Measurements from ENCODE around the gene GSC2. TPM values are rescaled to one million over a fixed set of nuclear protein-coding genes. Genes with fewer than 3 reads are reported as not detected.

GSC2 gene
- total and polyA plus RNA-seq, 2 of the 4 experiments (the other 2 are of a cell fraction), result not detected

GRCh38 chr22:19150482-19151328, 613 bp upstream of the GSC2 start:
- BruUV-seq (replicated peaks), result no TSS peak
- CTCF ChIA-PET, result no interaction called here
- dilution Hi-C loops (cut with HindIII; ENCODE audit: low sequenced_read_pairs, unreplicated experiment), result no loop called here
- TF ChIP-seq MAZ (IDR thresholded peaks at IDR 0.05; ENCODE audit: borderline replicate concordance, low read depth, low read length), result no peak
- TF ChIP-seq CHD1 (IDR thresholded peaks at IDR 0.05; ENCODE audit: low read depth, low read length), result no peak
- no peak for TF ChIP-seq RCOR1 (IDR thresholded peaks at IDR 0.05; ENCODE audit: insufficient replicate concordance, low read length)
- no peak for TF ChIP-seq BHLHE40 (IDR thresholded peaks at IDR 0.05; ENCODE audit: low read depth, low read length)
- TF ChIP-seq RAD21 (IDR thresholded peaks at IDR 0.05; ENCODE audit: low read length), result no peak
- TF ChIP-seq MAFK (IDR thresholded peaks at IDR 0.05; ENCODE audit: low read depth, low read length), result no peak
- TF ChIP-seq SMC3 (IDR thresholded peaks at IDR 0.05; ENCODE audit: low read depth, low read length), result no peak
- no peak for TF ChIP-seq CEBPB (IDR thresholded peaks at IDR 0.05; ENCODE audit: low read depth, low read length)
- no peak for TF ChIP-seq NFE2L2 (IDR thresholded peaks at IDR 0.05; ENCODE audit: low read depth, low read length)
- no peak for TF ChIP-seq RFX5 (IDR thresholded peaks at IDR 0.05; ENCODE audit: low read depth, low read length)
- no peak for TF ChIP-seq POLR2A (IDR thresholded peaks at IDR 0.05; ENCODE audit: low read depth, low read length)
- TF ChIP-seq USF2 (IDR thresholded peaks at IDR 0.05; ENCODE audit: low read depth, low read length), result no peak
- TF ChIP-seq CTCF (conservative IDR thresholded peaks at IDR 0.05; ENCODE audit: low read depth, low read length), result no peak
- TF ChIP-seq FOS (IDR thresholded peaks at IDR 0.05; ENCODE audit: low read depth, low read length), result no peak
- no peak for TF ChIP-seq MXI1 (IDR thresholded peaks at IDR 0.05; ENCODE audit: borderline replicate concordance, low read depth, low read length)

More at GRCh38 chr22:19150482-19151328, 613 bp upstream of the GSC2 start:
- Histone ChIP-seq H4K8ac (ENCODE audit: low read depth in 2 of 2, low read length in 2 of 2) (no peak overlapping the region), H3K14ac (replicated peaks; ENCODE audit: low read depth, low read length) (no peak overlapping the region), H4K20me1 (ENCODE audit: insufficient read depth, low read length) (no peaks in the 10 kb centered on the region), H3K4me1 (ENCODE audit: control insufficient read depth, insufficient read depth, low read length) (no peaks in the 10 kb centered on the region), H3K23ac (ENCODE audit: low read depth, low read length) (no peak overlapping the region), H3K27me3 (ENCODE audit: control insufficient read depth, insufficient read depth, low read length) (peaks cover 59% of the 10 kb centered on the region), H2BK20ac (ENCODE audit: low read depth, low read length) (no peak overlapping the region), H3K79me1 (ENCODE audit: low read depth in 1 of 2, low read length in 2 of 2) (no peaks in the 10 kb centered on the region), H4K91ac (ENCODE audit: insufficient read depth, low read depth, low read length) (no peak overlapping the region), H2BK15ac (ENCODE audit: low read depth, low read length) (no peak overlapping the region), H2BK120ac (ENCODE audit: low read depth, low read length) (no peak overlapping the region), H2AFZ (replicated peaks; ENCODE audit: low read length, poor library complexity) (no peak overlapping the region), H2BK5ac (ENCODE audit: low read depth, low read length, poor library complexity, severe bottlenecking) (no peak overlapping the region), H3K18ac (ENCODE audit: low read depth, low read length) (no peak overlapping the region), H2AK9ac (replicated peaks; ENCODE audit: low read depth, low read length, poor library complexity) (no peak overlapping the region), H3K4ac (ENCODE audit: low read depth, low read length) (no peak overlapping the region), H3K27ac (ENCODE audit: insufficient read depth, low read length) (no peak overlapping the region), H3K4me2 (ENCODE audit: low read depth, low read length) (no peak overlapping the region), H3K9me1 (ENCODE audit: insufficient read depth, low read length) (no peaks in the 10 kb centered on the region; the same call in 1 of the 2 replicates), H3K9me3 (ENCODE audit: control insufficient read depth, insufficient read depth, low read length) (peaks cover 5% of the 10 kb centered on the region; the same call in 1 of the 2 replicates), H4K5ac (ENCODE audit: low read depth, low read length) (no peak overlapping the region), H3K36me3 (ENCODE audit: control insufficient read depth, insufficient read depth, low read length) (no peaks in the 10 kb centered on the region), H2AK5ac (ENCODE audit: low read depth, low read length) (no peak overlapping the region), H3K4me3 (ENCODE audit: insufficient read depth, low read depth, low read length) (no peak overlapping the region), H3K56ac (ENCODE audit: extremely low read depth, insufficient read depth, low read length) (no peak overlapping the region), H3K9ac (ENCODE audit: low read depth, low read length) (no peak overlapping the region)
- POLR2A ChIA-PET (ENCODE audit: unreplicated experiment), result no interaction called here
- intact Hi-C loops (cut with micrococcal nuclease) (no loop called here), in situ Hi-C loops (cut with MboI; ENCODE audit: low sequenced_read_pairs) (no loop called here)
- WGBS, 2 experiments (ENCODE audit: extremely low coverage in 2 of 2, insufficient read length in 1 of 2), result 6% methylated on average over 34 of the region's 68 CpGs; no CpG with 5 or more reads in 1 of the 2 experiments
- no peak for DNase-seq
- no peak for ATAC-seq (ENCODE audit: low read depth)

All from IMR-90 (cell line).